HepG2 (cell line): ENCODE measurements around the gene RASAL1. TPM values are rescaled to one million over a fixed set of nuclear protein-coding genes. Genes with fewer than 3 reads are reported as not detected.

Source experiments
- ATAC-seq: fragments of 200-7000 bp; cut with Tn5 transposase; 3 replicates; pipeline ENCODE4 v1.9.1; 2020; ENCODE audit warnings: mild to moderate bottlenecking, moderate library complexity
- BruUV-seq: library from RNA; stranded (reverse); fragments of 400-500 nt; replicated peaks from 2 replicates; lab custom pipeline; 2021; lab: Mats Ljungman, UMichigan
- CTCF ChIA-PET: fragments of 300-600 bp; formaldehyde crosslinking; extraction: SDS; loops from one replicate; lab custom pipeline; 2021; ENCODE audit warnings: low total read pairs, inconsistent platforms, low intra/inter-chr PET ratio; lab: Yijun Ruan, JAX
- POLR2A ChIA-PET: fragments of 350-600 bp; sonication (Branson Sonifier 250); formaldehyde crosslinking; loops from one replicate; lab custom pipeline; 2020; ENCODE audit warnings: antibody characterized with exemption, inconsistent platforms; lab: Yijun Ruan, JAX
- DNase-seq: peaks from one replicate; pipeline ENCODE4 v3.0.0-alpha.2; 2015; ENCODE audit warnings: low spot score
- FAIRE-seq: peaks from 3 replicates; lab custom pipeline; 2011; peaks lifted over from hg19 to GRCh38; lab: Jason Lieb, UNC
- H2AFZ ChIP-seq: one replicate; pipeline ENCODE4 v1.6.1; 2011; ENCODE audit warnings: low read length, inconsistent platforms
- H3K27ac ChIP-seq: fragments of 300-600 bp; 3 replicates; pipeline ENCODE4 v1.8.0; 2011; ENCODE audit warnings: mixed run types, mild to moderate bottlenecking, mixed read lengths, low read length, inconsistent platforms; ENCODE audit not compliant: insufficient read depth; ENCODE audit errors: extremely low read length
- H3K27me3 ChIP-seq, 2 experiments: fragments of 200-600 bp in 1 of 2; 2 replicates in 1 of 2; 3 replicates in 1 of 2; pipeline versions ENCODE4 v1.6.0 to v1.8.0; 2011; ENCODE audit warnings: low read length in 2 of 2, mild to moderate bottlenecking in 2 of 2, moderate library complexity in 2 of 2, inconsistent platforms in 1 of 2; ENCODE audit not compliant: insufficient read depth in 2 of 2, control insufficient read depth in 1 of 2
- H3K36me3 ChIP-seq, 2 experiments: fragments of 200-600 bp in 1 of 2; replicated peaks in 1 of 2; 2 replicates in 1 of 2; 3 replicates in 1 of 2; pipeline versions ENCODE4 v1.5.1 to v1.8.0; 2011; ENCODE audit warnings: low read length in 2 of 2, inconsistent platforms in 1 of 2; ENCODE audit not compliant: insufficient read depth in 2 of 2, control insufficient read depth in 1 of 2
- H3K4me1 ChIP-seq: 2 replicates; pipeline ENCODE4 v1.5.1; 2012; ENCODE audit warnings: low read length, inconsistent platforms; ENCODE audit not compliant: insufficient read depth
- H3K4me2 ChIP-seq: 2 replicates; pipeline ENCODE4 v1.6.0; 2011; ENCODE audit warnings: low read depth, low read length, inconsistent platforms
- H3K4me3 ChIP-seq, 3 experiments: fragments of 200-600 bp in 1 of 3; sonication (generic), shearing (Covaris generic) in 1 of 3; replicated peaks in 1 of 3; 2 replicates each; pipeline ENCODE4 v1.5.1; 2011 to 2016; ENCODE audit warnings: low read length in 3 of 3, inconsistent platforms in 2 of 3, low read depth in 2 of 3, mild to moderate bottlenecking in 2 of 3, control low read depth in 1 of 3, mixed read lengths in 1 of 3; ENCODE audit not compliant: insufficient read depth in 1 of 3
- H3K79me2 ChIP-seq: one replicate; pipeline ENCODE4 v1.6.1; 2011; ENCODE audit warnings: low read length, inconsistent platforms; ENCODE audit not compliant: insufficient read depth
- H3K9ac ChIP-seq: 2 replicates; pipeline ENCODE4 v1.6.0; 2011; ENCODE audit warnings: mild to moderate bottlenecking, low read depth, low read length, inconsistent platforms; ENCODE audit not compliant: insufficient read depth
- H3K9me3 ChIP-seq: 2 replicates; pipeline ENCODE4 v1.5.1; 2012; ENCODE audit warnings: mild to moderate bottlenecking, low read length
- H4K20me1 ChIP-seq: 2 replicates; pipeline ENCODE4 v1.6.0; 2011; ENCODE audit warnings: inconsistent platforms, mild to moderate bottlenecking, low read length, moderate library complexity; ENCODE audit not compliant: insufficient read depth
- FOXO4 ChIP-seq: sonication (generic); formaldehyde crosslinking; conservative IDR thresholded peaks from 2 replicates; pipeline ENCODE4 v1.8.1; 2023; ENCODE audit warnings: missing genetic modification reagents
- SNAPC4 ChIP-seq: sonication (generic); formaldehyde crosslinking; IDR thresholded peaks from 2 replicates; pipeline ENCODE4 v1.4.0; 2020; ENCODE audit warnings: mild to moderate bottlenecking, missing genetic modification reagents
- THAP9 ChIP-seq: sonication (generic); formaldehyde crosslinking; IDR thresholded peaks from 2 replicates; pipeline ENCODE4; 2020; ENCODE audit warnings: missing genetic modification reagents, mild to moderate bottlenecking, borderline replicate concordance
- THYN1 ChIP-seq: sonication (generic); formaldehyde crosslinking; IDR thresholded peaks from 2 replicates; pipeline ENCODE4 v1.8.1; 2023; ENCODE audit warnings: low read depth, mild to moderate bottlenecking, moderate library complexity, missing genetic modification reagents, borderline replicate concordance
- ZNF326 ChIP-seq: sonication (generic); formaldehyde crosslinking; IDR thresholded peaks from 2 replicates; pipeline ENCODE4 v1.4.0; 2020; ENCODE audit warnings: missing genetic modification reagents, borderline replicate concordance
- WGBS: methylation state at CpG from one replicate; pipeline ENCODE4 v1.1.6; 2017; ENCODE audit warnings: low lambda C conversion rate; 5-methylcytosine and 5-hydroxymethylcytosine counted together
- in situ Hi-C: cut with HindIII; loops from 2 replicates; pipeline ENCODE4 v1.10.0; 2017; ENCODE audit warnings: low pct_unique_long_range_greater_than_20kb; ENCODE audit not compliant: extremely low pct_ligation_motif_present
- intact Hi-C: fragments of 100-400 bp; cut with micrococcal nuclease; formaldehyde crosslinking; loops from one replicate; pipeline ENCODE4 v1.10.0; 2022; ENCODE audit not compliant: unreplicated experiment
- polyA plus RNA-seq, 8 experiments: library from polyadenylated mRNA; depleted of rRNA in 3 of 8; stranded (reverse) in 7 of 8; unstranded in 1 of 8; fragments of >200 nt; fragmentation: Illumina TruSeq in 4 of 8; extraction: Trizol in 4 of 8; gene quantifications; 2 replicates each; pipeline versions ENCODE4 v1.2.1 to v1.2.3, GENCODE V29; 2011 to 2016; ENCODE audit warnings: low read depth in 4 of 8, missing spikeins in 1 of 8, mixed read lengths in 1 of 8; ENCODE audit not compliant: insufficient read depth in 1 of 8
- total RNA-seq, 5 experiments: library from RNA; depleted of rRNA; stranded (reverse); fragments of >200 nt; fragmentation: Illumina TruSeq; extraction: Trizol; gene quantifications; 2 replicates each; pipeline ENCODE4 v1.2.3, GENCODE V29; 2016; ENCODE audit warnings: low read depth in 1 of 5

Gene RASAL1
- total and polyA plus RNA-seq, 2 of the 13 experiments (the other 11 are each of a cell fraction or from before 2014, with no cell fraction given) = not detected

- Histone ChIP-seq H3K4me3 (no peak overlapping the region), H3K27me3 (peaks cover 2 to 14% of the 10 kb centered on the region in 2 experiments; a peak in 4 of 5 replicates), H3K79me2 (no peaks in the 10 kb centered on the region), H3K27ac (no peak overlapping the region), H3K36me3 (no peaks in the 10 kb centered on the region), H2AFZ (no peak overlapping the region), H3K4me2 (no peak overlapping the region), H3K9ac (no peak overlapping the region), H3K4me1 (peaks cover 11% of the 10 kb centered on the region), H4K20me1 (no peaks in the 10 kb centered on the region), H3K9me3 (no peaks in the 10 kb centered on the region)
- no peak for FAIRE-seq
- intact Hi-C loops (no loop called here), in situ Hi-C loops (no loop called here)
- no CpG with 5 or more reads among the region's 3 CpGs for WGBS
- TF ChIP-seq THAP9 (no peak), ZNF326 (CRISPR knock-in tag) (no peak), FOXO4 (CRISPR knock-in tag) (no peak), SNAPC4 (no peak), THYN1 (no peak)
- no peak for ATAC-seq
- CTCF ChIA-PET = no interaction called here
- POLR2A ChIA-PET = no interaction called here
- DNase-seq = no peak
- BruUV-seq = no TSS peak
These were observed 3.3 kb upstream of the RASAL1 start for GRCh38 chr12:113138826-113139225.
